ENCODE data around the gene SHMT1. TPM values are rescaled to one million over a fixed set of nuclear protein-coding genes. Genes with fewer than 3 reads are reported as not detected.
"Not testable (repeated sequence)": the region's sequence is repeated elsewhere in the genome, so short reads cannot be mapped to it uniquely, and the experiment has no call there.

Gene SHMT1
- total and polyA plus RNA-seq, 8 donors, result 23.3 to 45.3 (median 26.9) TPM

DNA sequence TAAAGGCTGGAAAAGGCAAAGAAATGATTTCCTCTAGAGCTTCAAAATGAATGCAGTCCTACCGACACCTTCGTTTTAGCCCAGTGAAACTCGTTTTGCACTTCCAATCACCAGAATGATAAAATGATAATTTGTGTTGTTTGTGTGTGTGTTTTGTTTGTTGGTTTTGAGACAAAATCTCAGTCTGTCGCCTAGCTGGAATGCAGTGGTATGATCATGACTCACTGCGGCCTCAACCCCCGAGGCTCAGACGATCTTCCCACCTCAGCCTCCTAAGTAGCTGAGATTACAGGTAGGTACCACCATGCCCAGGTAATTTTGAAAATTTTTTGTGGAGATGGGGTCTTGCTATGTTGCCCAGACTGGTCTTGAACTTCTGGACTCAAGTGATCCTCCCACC is 10.9 kb upstream of the SHMT1 start:
- Histone ChIP-seq H3K4me1 (peaks cover 0 to 15% of the 10 kb centered on the region in 2 donors), H3K4me3 (no peak overlapping the region), H3K27me3 (peaks cover 0 to 11% of the 10 kb centered on the region in 2 donors), H3K36me3 (no peaks in the 10 kb centered on the region), H3K9me3 (peaks cover 0 to 6% of the 10 kb centered on the region in 2 donors), H3K27ac (no peak overlapping the region)
- DNase-seq (no peak), ATAC-seq (no peak)
- intact Hi-C loops (cut with DNase I), result no loop called here
- TF ChIP-seq, protein P1, sequence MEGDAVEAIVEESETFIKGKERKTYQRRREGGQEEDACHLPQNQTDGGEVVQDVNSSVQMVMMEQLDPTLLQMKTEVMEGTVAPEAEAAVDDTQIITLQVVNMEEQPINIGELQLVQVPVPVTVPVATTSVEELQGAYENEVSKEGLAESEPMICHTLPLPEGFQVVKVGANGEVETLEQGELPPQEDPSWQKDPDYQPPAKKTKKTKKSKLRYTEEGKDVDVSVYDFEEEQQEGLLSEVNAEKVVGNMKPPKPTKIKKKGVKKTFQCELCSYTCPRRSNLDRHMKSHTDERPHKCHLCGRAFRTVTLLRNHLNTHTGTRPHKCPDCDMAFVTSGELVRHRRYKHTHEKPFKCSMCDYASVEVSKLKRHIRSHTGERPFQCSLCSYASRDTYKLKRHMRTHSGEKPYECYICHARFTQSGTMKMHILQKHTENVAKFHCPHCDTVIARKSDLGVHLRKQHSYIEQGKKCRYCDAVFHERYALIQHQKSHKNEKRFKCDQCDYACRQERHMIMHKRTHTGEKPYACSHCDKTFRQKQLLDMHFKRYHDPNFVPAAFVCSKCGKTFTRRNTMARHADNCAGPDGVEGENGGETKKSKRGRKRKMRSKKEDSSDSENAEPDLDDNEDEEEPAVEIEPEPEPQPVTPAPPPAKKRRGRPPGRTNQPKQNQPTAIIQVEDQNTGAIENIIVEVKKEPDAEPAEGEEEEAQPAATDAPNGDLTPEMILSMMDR (IDR thresholded peaks at IDR 0.05), result no peak

DNA sequence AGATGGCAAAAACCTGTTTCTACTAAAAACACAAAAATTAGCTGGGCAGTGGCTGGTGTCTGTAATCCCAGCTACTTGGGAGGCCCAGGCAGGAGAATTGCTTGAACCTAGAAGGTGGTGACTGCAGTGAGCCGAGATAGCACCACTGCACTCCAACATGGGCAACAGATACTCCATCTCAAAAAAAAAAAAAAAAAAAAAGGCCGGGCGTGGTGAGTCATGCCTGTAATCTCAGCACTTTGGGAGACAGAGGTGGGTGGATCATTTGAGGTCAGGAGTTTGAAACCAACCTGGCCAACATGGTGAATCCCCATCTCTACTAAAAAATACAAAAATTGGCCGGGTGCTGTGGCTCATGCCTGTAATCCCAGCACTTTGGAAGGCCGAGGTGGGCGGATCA is 9.8 kb upstream of the SHMT1 start:
- not testable (repeated sequence) for DNase-seq

DNA sequence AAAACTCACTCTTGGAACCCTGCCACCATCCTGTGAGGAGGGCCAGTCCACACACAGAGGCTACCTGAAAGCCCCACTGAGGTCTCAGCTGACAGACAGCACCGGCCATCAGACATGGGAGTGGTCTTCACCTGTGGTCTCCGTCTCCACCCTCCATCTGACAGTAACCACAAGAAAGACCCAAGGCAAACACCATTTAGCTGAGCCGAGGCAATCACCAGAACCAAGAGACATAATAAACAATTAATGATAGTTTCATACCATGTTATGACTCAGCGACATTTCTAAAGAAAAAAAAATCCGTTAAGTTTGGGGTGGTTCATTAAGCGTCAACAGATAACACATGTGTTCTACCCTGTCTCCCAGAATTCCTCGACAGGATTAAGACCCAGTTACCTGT is 8.1 kb upstream of the SHMT1 start:
- Histone ChIP-seq H3K27me3 (peaks cover 0 to 14% of the 10 kb centered on the region in 2 donors), H3K36me3 (no peaks in the 10 kb centered on the region), H3K27ac (no peak overlapping the region), H3K9me3 (peaks cover 0 to 6% of the 10 kb centered on the region in 2 donors), H3K4me3 (no peak overlapping the region), H3K4me1 (no peaks in the 10 kb centered on the region)
- DNase-seq (no peak), ATAC-seq (no peak)
- TF ChIP-seq, protein P1 (IDR thresholded peaks at IDR 0.05), result no peak
- intact Hi-C loops (cut with DNase I), result no loop called here

More for the DNA sequence above, 9.8 kb upstream of the SHMT1 start:
- H3K36me3 ChIP-seq; ATAC-seq; H3K4me3 ChIP-seq; H3K27ac ChIP-seq; intact Hi-C loops (cut with DNase I); H3K9me3 ChIP-seq: not testable (repeated sequence)
- peaks cover 0 to 15% of the 10 kb centered on the region in 2 donors for H3K4me1 ChIP-seq
- H3K27me3 ChIP-seq, result peaks cover 0 to 14% of the 10 kb centered on the region in 2 donors

DNA sequence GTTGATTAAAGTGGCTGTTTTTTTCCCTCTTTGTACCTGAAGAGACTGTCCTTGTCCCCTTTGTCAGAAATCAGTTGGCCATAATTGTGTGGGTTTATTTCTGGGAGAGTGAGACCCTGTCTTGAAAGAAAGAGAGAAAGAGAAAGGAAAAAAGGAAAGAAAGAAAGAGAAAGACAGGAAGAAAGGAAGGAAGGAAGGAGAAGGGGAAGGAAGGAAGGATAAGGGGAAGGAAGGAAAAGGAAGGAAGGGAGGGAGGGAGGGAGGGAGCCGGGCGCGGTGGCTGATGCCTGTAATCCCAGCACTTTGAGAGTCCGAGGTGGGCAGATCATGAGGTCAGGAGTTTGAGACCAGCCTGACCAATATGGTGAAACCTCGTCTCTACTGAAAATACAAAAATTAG is 7.4 kb upstream of the SHMT1 start:
- ATAC-seq (no peak), DNase-seq (no peak)
- Histone ChIP-seq H3K36me3 (no peaks in the 10 kb centered on the region), H3K4me1 (no peaks in the 10 kb centered on the region), H3K9me3 (peaks cover 0 to 6% of the 10 kb centered on the region in 2 donors), H3K27ac (no peak overlapping the region), H3K4me3 (no peak overlapping the region), H3K27me3 (peaks cover 0 to 14% of the 10 kb centered on the region in 2 donors)
- intact Hi-C loops (cut with DNase I), result no loop called here
- TF ChIP-seq, protein P1 (IDR thresholded peaks at IDR 0.05), result no peak

DNA sequence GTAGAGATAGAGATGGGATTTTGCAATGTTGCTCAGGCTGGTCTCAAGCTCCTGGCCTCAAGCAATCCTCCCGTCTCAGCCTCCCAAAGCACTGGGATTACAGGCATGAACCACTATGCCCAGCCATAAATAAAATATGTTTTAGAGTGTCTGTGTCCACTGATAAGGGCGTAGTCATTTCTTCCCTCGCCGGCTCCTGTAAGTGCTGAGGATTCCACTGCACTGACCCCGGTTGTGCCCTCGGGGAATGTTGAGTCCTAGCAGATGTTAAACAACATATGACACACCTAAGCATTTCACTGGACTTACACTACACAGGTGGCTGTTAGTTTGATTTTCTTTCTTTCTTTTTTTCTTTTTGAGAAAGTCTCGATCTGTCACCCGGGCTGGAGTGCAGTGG is 5.6 kb upstream of the SHMT1 start:
- DNase-seq (no peak), ATAC-seq (no peak)
- peaks cover 0 to 2% of the 10 kb centered on the region in 2 donors for H3K4me1 ChIP-seq
- H3K4me3 ChIP-seq, result no peak overlapping the region
- H3K27ac ChIP-seq, result no peak overlapping the region
- H3K27me3 ChIP-seq, result peaks cover 0 to 14% of the 10 kb centered on the region in 2 donors
- no peaks in the 10 kb centered on the region for H3K9me3 ChIP-seq
- intact Hi-C loops (cut with DNase I), result no loop called here
- TF ChIP-seq, protein P1 (IDR thresholded peaks at IDR 0.05), result no peak
- no peaks in the 10 kb centered on the region for H3K36me3 ChIP-seq

DNA sequence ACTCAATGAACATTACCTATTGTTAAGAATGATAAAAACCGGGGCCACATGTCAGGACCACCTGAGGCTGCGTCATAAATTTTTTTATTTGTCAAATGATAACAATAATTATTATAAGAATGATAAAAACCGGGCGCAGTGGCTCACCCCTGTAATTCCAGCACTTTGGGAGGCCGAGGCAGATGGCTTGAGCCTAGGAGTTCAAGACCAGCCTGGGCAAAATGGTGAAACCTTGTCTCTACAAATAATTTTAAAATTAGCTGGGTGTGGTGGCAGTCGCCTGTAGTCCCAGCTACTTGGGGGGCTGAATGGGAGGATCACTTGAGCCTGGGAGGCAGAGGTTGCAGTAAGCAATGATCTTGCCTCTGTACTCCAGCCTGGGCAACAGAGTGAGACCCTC is 816 bp upstream of the SHMT1 start:
- TF ChIP-seq, protein P1 (IDR thresholded peaks at IDR 0.05), result no peak
- ATAC-seq, result no peak
- Histone ChIP-seq H3K9me3 (no peaks in the 10 kb centered on the region), H3K4me1 (peaks cover 10 to 23% of the 10 kb centered on the region in 2 donors), H3K4me3 (no peak overlapping the region), H3K36me3 (peaks cover 0 to 14% of the 10 kb centered on the region in 2 donors), H3K27ac (no peak overlapping the region), H3K27me3 (peaks cover 0 to 2% of the 10 kb centered on the region in 2 donors)
- intact Hi-C loops (cut with DNase I), result no loop called here
- DNase-seq, result no peak
